GM21447 (cell line): ENCODE results near the gene HEATR5A.
"Not testable (repeated sequence)": the region's sequence is repeated elsewhere in the genome, so short reads cannot be mapped to it uniquely, and the experiment has no call there.

Source experiments
- ATAC-seq: cut with Tn5 transposase; IDR thresholded peaks from one replicate; pipeline ENCODE4 v1.9.1; 2021; ENCODE audit not compliant: unreplicated experiment

Gene HEATR5A

GRCh38 chr14:31337331-31337730 is 83.0 kb downstream of the HEATR5A start:
- no peak for ATAC-seq

GRCh38 chr14:31336646-31337045 is 83.7 kb downstream of the HEATR5A start:
- no peak for ATAC-seq

GRCh38 chr14:31331395-31331794 is 89.0 kb downstream of the HEATR5A start:
- ATAC-seq = not testable (repeated sequence)

GRCh38 chr14:31329876-31330521 is 90.4 kb downstream of the HEATR5A start:
- not testable (repeated sequence) for ATAC-seq

GRCh38 chr14:31326111-31326510 is 94.2 kb downstream of the HEATR5A start:
- ATAC-seq = no peak

- no peak for ATAC-seq
These were observed 96.9 kb downstream of the HEATR5A start for GRCh38 chr14:31323419-31323818.

- ATAC-seq = no peak
These were observed 99.2 kb downstream of the HEATR5A start for GRCh38 chr14:31320922-31321766.

- ATAC-seq = no peak
These were observed 100.1 kb downstream of the HEATR5A start for GRCh38 chr14:31320216-31320615.

- ATAC-seq = no peak
These were observed 100.6 kb downstream of the HEATR5A start for GRCh38 chr14:31319701-31320100.

- no peak for ATAC-seq
These were observed 107.4 kb downstream of the HEATR5A start for GRCh38 chr14:31312934-31313333.

- ATAC-seq = not testable (repeated sequence)
These were observed 108.0 kb downstream of the HEATR5A start for GRCh38 chr14:31312370-31312769.

GRCh38 chr14:31307618-31308017 is 112.7 kb downstream of the HEATR5A start:
- ATAC-seq = no peak

GRCh38 chr14:31307198-31307597 is 113.2 kb downstream of the HEATR5A start:
- no peak for ATAC-seq

GRCh38 chr14:31303654-31304053 is 116.7 kb downstream of the HEATR5A start:
- ATAC-seq = no peak

- no peak for ATAC-seq
These were observed 119.5 kb downstream of the HEATR5A start for GRCh38 chr14:31300883-31301282.

- ATAC-seq = no peak
These were observed 120.1 kb downstream of the HEATR5A start for GRCh38 chr14:31300296-31300695.

GRCh38 chr14:31297701-31298344 is 122.5 kb downstream of the HEATR5A start:
- ATAC-seq = peak; percentile 76

- no peak for ATAC-seq
These were observed 123.2 kb downstream of the HEATR5A start for GRCh38 chr14:31297112-31297511.

GRCh38 chr14:31294746-31295405 is 125.5 kb downstream of the HEATR5A start:
- no peak for ATAC-seq

GRCh38 chr14:31292937-31293616 is 127.3 kb downstream of the HEATR5A start:
- no peak for ATAC-seq

GRCh38 chr14:31291210-31291609 is 129.1 kb downstream of the HEATR5A start:
- no peak for ATAC-seq
